H9 (cell line): ENCODE measurements around the gene SLC47A2. TPM values are rescaled to one million over a fixed set of nuclear protein-coding genes. Genes with fewer than 3 reads are reported as not detected.

Experiments
- DNase-seq: peaks from one replicate; pipeline ENCODE4 v3.0.0-alpha.2; 2017
- H2AFZ ChIP-seq: one replicate; pipeline ENCODE4 v1.6.1; 2013; ENCODE audit warnings: mild to moderate bottlenecking, low read length, control low read depth, moderate library complexity
- H2AK5ac ChIP-seq: 2 replicates; pipeline ENCODE4 v1.6.1; 2013; ENCODE audit warnings: low read length, control low read depth, mixed read lengths; ENCODE audit not compliant: insufficient read length
- H2BK120ac ChIP-seq: one replicate; pipeline ENCODE4 v1.6.1; 2013; ENCODE audit warnings: low read depth, mild to moderate bottlenecking, low read length, control low read depth, inconsistent platforms; ENCODE audit not compliant: poor library complexity, severe bottlenecking
- H2BK12ac ChIP-seq: 2 replicates; pipeline ENCODE4 v1.6.1; 2013; ENCODE audit warnings: low read length, control low read depth, mixed read lengths, low read depth; ENCODE audit not compliant: insufficient read length
- H2BK15ac ChIP-seq: 2 replicates; pipeline ENCODE4 v1.6.1; 2013; ENCODE audit warnings: low read depth, low read length, control low read depth
- H2BK20ac ChIP-seq: one replicate; pipeline ENCODE4 v1.6.1; 2013; ENCODE audit warnings: low read depth, mild to moderate bottlenecking, low read length, control low read depth, inconsistent platforms; ENCODE audit not compliant: poor library complexity, severe bottlenecking
- H2BK5ac ChIP-seq: 2 replicates; pipeline ENCODE4 v1.6.1; 2013; ENCODE audit warnings: low read length, control low read depth, mixed read lengths; ENCODE audit not compliant: insufficient read length
- H3K14ac ChIP-seq: 2 replicates; pipeline ENCODE4 v1.6.1; 2013; ENCODE audit warnings: low read length, control low read depth; ENCODE audit not compliant: insufficient read depth
- H3K18ac ChIP-seq: 2 replicates; pipeline ENCODE4 v1.6.1; 2013; ENCODE audit warnings: low read depth, mild to moderate bottlenecking, mixed read lengths, low read length, control low read depth; ENCODE audit not compliant: insufficient read length
- H3K23ac ChIP-seq: 2 replicates; pipeline ENCODE4 v1.6.1; 2013; ENCODE audit warnings: low read length, control low read depth, mixed read lengths, low read depth; ENCODE audit not compliant: insufficient read length
- H3K23me2 ChIP-seq: 2 replicates; pipeline ENCODE4 v1.6.1; 2013; ENCODE audit warnings: low read depth, mild to moderate bottlenecking, mixed read lengths, low read length, control low read depth; ENCODE audit not compliant: insufficient read length, poor library complexity, severe bottlenecking
- H3K27ac ChIP-seq: 2 replicates; pipeline ENCODE4 v1.5.1; 2013; ENCODE audit warnings: low read length, control low read depth, mixed read lengths, low read depth; ENCODE audit not compliant: insufficient read length
- H3K27me3 ChIP-seq: 2 replicates; pipeline ENCODE4 v1.6.1; 2013; ENCODE audit warnings: low read length, control low read depth, inconsistent platforms; ENCODE audit not compliant: insufficient read depth
- H3K4ac ChIP-seq: 2 replicates; pipeline ENCODE4 v1.6.1; 2013; ENCODE audit warnings: low read depth, mild to moderate bottlenecking, control low read depth, inconsistent platforms, low read length, moderate library complexity
- H3K4me1 ChIP-seq: 2 replicates; pipeline ENCODE4 v1.6.1; 2013; ENCODE audit warnings: low read length, control low read depth, inconsistent platforms; ENCODE audit not compliant: insufficient read depth
- H3K4me2 ChIP-seq: 2 replicates; pipeline ENCODE4 v1.6.1; 2013; ENCODE audit warnings: low read length, control low read depth, mixed read lengths; ENCODE audit not compliant: insufficient read length, insufficient read depth
- H3K56ac ChIP-seq: 2 replicates; pipeline ENCODE4 v1.6.1; 2013; ENCODE audit warnings: low read depth, mild to moderate bottlenecking, mixed read lengths, low read length, control low read depth; ENCODE audit not compliant: insufficient read length
- H3K79me1 ChIP-seq: 2 replicates; pipeline ENCODE4 v1.6.1; 2013; ENCODE audit warnings: low read depth, mild to moderate bottlenecking, moderate library complexity, low read length, control low read depth, inconsistent platforms; ENCODE audit not compliant: insufficient read depth, poor library complexity, severe bottlenecking
- H3K79me2 ChIP-seq: 2 replicates; pipeline ENCODE4 v1.6.1; 2013; ENCODE audit warnings: low read length, control low read depth, inconsistent platforms; ENCODE audit not compliant: insufficient read depth
- H3K9ac ChIP-seq: 2 replicates; pipeline ENCODE4 v1.6.1; 2013; ENCODE audit warnings: low read length, control low read depth, mixed read lengths; ENCODE audit not compliant: insufficient read length; ENCODE audit errors: extremely low read depth
- H3K9me3 ChIP-seq: one replicate; pipeline ENCODE4 v1.6.1; 2013; ENCODE audit warnings: low read depth, low read length, inconsistent platforms; ENCODE audit not compliant: control insufficient read depth
- H3T11ph ChIP-seq: one replicate; pipeline ENCODE4 v1.6.1; 2013; ENCODE audit warnings: mild to moderate bottlenecking, low read length, control low read depth, inconsistent platforms
- H4K20me1 ChIP-seq: one replicate; pipeline ENCODE4 v1.6.1; 2013; ENCODE audit not compliant: control insufficient read depth, insufficient read length, insufficient read depth
- H4K5ac ChIP-seq: 2 replicates; pipeline ENCODE4 v1.6.1; 2013; ENCODE audit warnings: low read depth, mild to moderate bottlenecking, mixed read lengths, low read length, control low read depth; ENCODE audit not compliant: insufficient read length
- H4K8ac ChIP-seq: replicated peaks from 2 replicates; pipeline ENCODE4 v1.6.1; 2013; ENCODE audit warnings: low read length, control low read depth, mixed read lengths, low read depth; ENCODE audit not compliant: insufficient read length
- H4K91ac ChIP-seq: 2 replicates; pipeline ENCODE4 v1.6.1; 2013; ENCODE audit warnings: low read depth, mild to moderate bottlenecking, moderate library complexity, mixed read lengths, low read length, control low read depth; ENCODE audit not compliant: insufficient read length
- H3K27ac Mint-ChIP-seq, 3 experiments: 2 replicates in 2 of 3; 3 replicates in 1 of 3; pipeline ENCODE4 v1.8.0; 2020 to 2021; ENCODE audit warnings: mixed read lengths in 3 of 3, mild to moderate bottlenecking in 1 of 3, moderate library complexity in 1 of 3
- H3K27me3 Mint-ChIP-seq: 2 replicates; pipeline ENCODE4 v1.8.0; 2021; ENCODE audit warnings: low read depth, mild to moderate bottlenecking, moderate library complexity, mixed read lengths
- H3K36me3 Mint-ChIP-seq, 3 experiments: 2 replicates in 2 of 3; 3 replicates in 1 of 3; pipeline ENCODE4 v1.8.0; 2020 to 2021; ENCODE audit warnings: low read depth in 3 of 3, mixed read lengths in 3 of 3; ENCODE audit not compliant: insufficient read depth in 1 of 3
- H3K4me1 Mint-ChIP-seq, 2 experiments: 2 replicates each; pipeline ENCODE4 v1.8.0; 2020; ENCODE audit warnings: mixed read lengths in 2 of 2
- H3K4me3 Mint-ChIP-seq, 2 experiments: 2 replicates in 1 of 2; 3 replicates in 1 of 2; pipeline ENCODE4 v1.8.0; 2020 to 2021; ENCODE audit warnings: mild to moderate bottlenecking in 2 of 2, mixed read lengths in 2 of 2, moderate library complexity in 1 of 2
- H3K9me3 Mint-ChIP-seq, 2 experiments: 2 replicates in 1 of 2; 3 replicates in 1 of 2; pipeline ENCODE4 v1.8.0; 2020; ENCODE audit warnings: mild to moderate bottlenecking in 2 of 2, mixed read lengths in 2 of 2, moderate library complexity in 1 of 2
- WGBS: extraction: QIAGEN DNeasy Blood & Tissue Kit; methylation state at CpG from one replicate; pipeline ENCODE4 v1.1.7; 2013; ENCODE audit warnings: missing lambda C conversion rate, low lambda C conversion rate, mixed read lengths; ENCODE audit not compliant: insufficient read length; ENCODE audit errors: extremely low coverage; 5-methylcytosine and 5-hydroxymethylcytosine counted together
- total RNA-seq: library from RNA; stranded (reverse); gene quantifications from 2 replicates; pipeline ENCODE4 v1.2.1, GENCODE V29; 2021
- TF ChIP-seq, protein P1 (sequence below): fragments of 200-600 bp; sonication (generic); conservative IDR thresholded peaks from 3 replicates; pipeline ENCODE4 v1.8.0; 2021; ENCODE audit warnings: antibody characterized with exemption, mild to moderate bottlenecking

Gene SLC47A2
- total RNA-seq, 1 experiment from 2014 or later = not detected

DNA sequence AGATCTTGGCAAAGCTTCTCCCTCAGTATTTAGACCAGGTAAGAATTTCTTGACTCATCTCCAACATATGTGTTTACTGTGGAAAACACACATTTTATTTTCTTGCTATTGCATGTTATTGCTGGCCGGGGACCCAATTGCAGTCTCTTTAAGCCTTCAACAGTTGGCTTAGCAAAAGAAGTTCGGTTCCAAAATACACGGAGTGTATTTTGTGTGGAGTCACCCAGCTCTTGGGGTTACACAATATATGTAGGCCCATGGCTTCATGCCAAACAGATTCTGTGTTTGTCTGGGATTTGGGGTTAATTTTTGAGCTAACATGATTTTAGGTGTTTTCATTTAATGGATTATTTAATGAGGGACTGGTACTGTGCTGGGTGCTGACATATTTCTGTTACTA lies 63.8 kb downstream of the SLC47A2 start:
- Mint-ChIP-seq H3K4me1 (peaks cover 17 to 24% of the 10 kb centered on the region in 2 experiments), H3K4me3 (no peak overlapping the region), H3K27ac (no peak overlapping the region), H3K9me3 (peaks cover 19 to 22% of the 10 kb centered on the region in 2 experiments), H3K27me3 (peaks cover 3% of the 10 kb centered on the region), H3K36me3 (peaks cover 47 to 56% (median 54%) of the 10 kb centered on the region in 3 experiments)
- Histone ChIP-seq H2AK5ac (no peak overlapping the region), H2BK120ac (no peak overlapping the region), H3K4me1 (no peaks in the 10 kb centered on the region), H3T11ph (no peak overlapping the region), H3K79me1 (peaks cover 7% of the 10 kb centered on the region), H3K9me3 (peaks cover 11% of the 10 kb centered on the region), H4K5ac (no peak overlapping the region), H3K27me3 (no peaks in the 10 kb centered on the region), H3K23me2 (peaks cover 10% of the 10 kb centered on the region), H4K8ac (no peak overlapping the region), H4K20me1 (peaks cover 2% of the 10 kb centered on the region), H2BK12ac (no peak overlapping the region), H3K4ac (no peak overlapping the region), H3K79me2 (peaks cover 15% of the 10 kb centered on the region; the same call in 1 of the 2 replicates), H2BK15ac (no peak overlapping the region), H2AFZ (no peak overlapping the region), H4K91ac (no peak overlapping the region), H3K4me2 (no peak overlapping the region), H2BK20ac (no peak overlapping the region), H3K23ac (no peak overlapping the region), H3K14ac (no peak overlapping the region), H3K18ac (no peak overlapping the region), H3K9ac (no peak overlapping the region), H3K27ac (no peak overlapping the region), H2BK5ac (no peak overlapping the region), H3K56ac (no peak overlapping the region)
- TF ChIP-seq, protein P1, sequence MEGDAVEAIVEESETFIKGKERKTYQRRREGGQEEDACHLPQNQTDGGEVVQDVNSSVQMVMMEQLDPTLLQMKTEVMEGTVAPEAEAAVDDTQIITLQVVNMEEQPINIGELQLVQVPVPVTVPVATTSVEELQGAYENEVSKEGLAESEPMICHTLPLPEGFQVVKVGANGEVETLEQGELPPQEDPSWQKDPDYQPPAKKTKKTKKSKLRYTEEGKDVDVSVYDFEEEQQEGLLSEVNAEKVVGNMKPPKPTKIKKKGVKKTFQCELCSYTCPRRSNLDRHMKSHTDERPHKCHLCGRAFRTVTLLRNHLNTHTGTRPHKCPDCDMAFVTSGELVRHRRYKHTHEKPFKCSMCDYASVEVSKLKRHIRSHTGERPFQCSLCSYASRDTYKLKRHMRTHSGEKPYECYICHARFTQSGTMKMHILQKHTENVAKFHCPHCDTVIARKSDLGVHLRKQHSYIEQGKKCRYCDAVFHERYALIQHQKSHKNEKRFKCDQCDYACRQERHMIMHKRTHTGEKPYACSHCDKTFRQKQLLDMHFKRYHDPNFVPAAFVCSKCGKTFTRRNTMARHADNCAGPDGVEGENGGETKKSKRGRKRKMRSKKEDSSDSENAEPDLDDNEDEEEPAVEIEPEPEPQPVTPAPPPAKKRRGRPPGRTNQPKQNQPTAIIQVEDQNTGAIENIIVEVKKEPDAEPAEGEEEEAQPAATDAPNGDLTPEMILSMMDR = no peak
- DNase-seq = no peak
- whole genome bisulfite sequencing = no CpG with 5 or more reads among the region's 3 CpGs
